EL (cell line): ENCODE data around the gene SOD3.

Experiments
- DNase-seq: peaks from one replicate; pipeline ENCODE4 v3.0.0-alpha.2; 2016

Gene SOD3

DNA sequence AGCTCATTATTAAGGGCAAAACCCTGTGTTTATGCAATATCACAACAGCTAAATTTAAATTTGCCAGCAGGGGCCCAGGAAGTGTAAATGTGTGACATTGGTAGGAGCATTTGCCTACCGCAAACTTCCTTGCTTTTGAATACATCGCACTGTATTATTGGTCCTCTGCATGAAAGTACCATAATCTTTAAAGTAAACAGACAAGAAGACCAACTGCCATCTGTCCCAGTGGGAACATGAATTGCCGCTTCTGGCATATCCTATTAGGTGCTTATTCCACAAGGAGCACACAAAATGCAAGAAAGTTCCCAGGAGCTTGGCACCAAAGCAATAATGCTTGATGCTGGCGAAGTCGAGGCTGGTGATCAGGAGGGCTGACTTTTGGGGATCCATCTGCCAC, 51.3 kb downstream of the SOD3 start:
- DNase-seq: no peak

DNA sequence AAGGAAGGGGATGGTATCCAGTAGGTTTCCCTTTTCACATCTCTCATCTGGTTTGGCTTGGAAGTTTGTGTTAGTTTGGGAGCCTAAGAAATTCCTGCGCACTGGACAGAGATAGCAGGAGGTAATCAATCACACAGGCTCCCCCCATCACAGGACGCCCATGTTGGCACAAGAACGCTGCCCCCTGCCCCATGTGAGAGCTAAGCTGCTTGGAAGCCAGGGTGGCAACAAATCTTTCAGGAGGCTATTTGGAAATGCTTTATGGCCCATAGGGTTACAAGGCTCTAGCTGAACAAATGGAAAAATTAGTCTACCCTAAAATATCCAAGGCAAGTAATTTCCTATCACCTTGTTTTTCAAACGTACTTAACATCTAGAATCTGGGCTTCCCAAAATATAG, 54.0 kb downstream of the SOD3 start:
- no peak for DNase-seq

DNA sequence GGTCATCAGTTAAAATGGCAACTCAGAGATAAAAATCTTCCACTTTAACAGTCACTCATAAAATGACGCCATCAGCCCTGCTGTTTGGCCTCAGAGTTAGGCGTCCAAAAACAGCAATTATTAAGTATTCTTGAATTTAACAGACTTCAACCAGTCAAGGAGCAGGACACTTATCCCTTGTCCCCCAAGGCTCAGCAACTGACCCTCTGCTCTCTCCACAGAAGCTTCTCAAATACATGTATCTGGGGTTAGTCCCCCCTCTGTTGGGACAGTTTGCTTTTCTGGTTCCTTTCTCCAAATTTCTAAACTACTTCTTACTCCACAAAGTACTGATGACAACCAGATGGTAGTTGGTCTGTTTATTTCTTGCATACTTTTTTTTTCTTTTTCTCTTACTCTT, 54.4 kb downstream of the SOD3 start:
- no peak for DNase-seq
